Activated naive CD4-positive, alpha-beta T cell treated with Interleukin-2 at 50 U/mL for 16 hours (primary cell): ENCODE results near the gene BTBD10.

ENCODE experiments used
- DNase-seq: peaks from one replicate; pipeline ENCODE4 v3.0.0-alpha.2; 2020

The BTBD10 gene

GRCh38 chr11:13367115-13367514 lies 95.9 kb downstream of the BTBD10 start:
- no peak for DNase-seq

GRCh38 chr11:13366266-13367026 lies 96.6 kb downstream of the BTBD10 start:
- no peak for DNase-seq

- DNase-seq: no peak
Observed at GRCh38 chr11:13364388-13364787, 98.6 kb downstream of the BTBD10 start.

- no peak for DNase-seq
Observed at GRCh38 chr11:13362596-13363109, 100.4 kb downstream of the BTBD10 start.

GRCh38 chr11:13358596-13359270 lies 104.3 kb downstream of the BTBD10 start:
- no peak for DNase-seq

GRCh38 chr11:13357232-13357631 lies 105.8 kb downstream of the BTBD10 start:
- DNase-seq: no peak

GRCh38 chr11:13355191-13355590 lies 107.8 kb downstream of the BTBD10 start:
- DNase-seq: no peak

- no peak for DNase-seq
Observed at GRCh38 chr11:13354335-13354734, 108.7 kb downstream of the BTBD10 start.

- DNase-seq: no peak
Observed at GRCh38 chr11:13352711-13353110, 110.3 kb downstream of the BTBD10 start.

GRCh38 chr11:13349581-13349980 lies 113.4 kb downstream of the BTBD10 start:
- DNase-seq: no peak

GRCh38 chr11:13349046-13349445 lies 114.0 kb downstream of the BTBD10 start:
- no peak for DNase-seq

- DNase-seq: no peak
Observed at GRCh38 chr11:13348305-13348704, 114.7 kb downstream of the BTBD10 start.

- no peak for DNase-seq
Observed at GRCh38 chr11:13347901-13348300, 115.1 kb downstream of the BTBD10 start.

GRCh38 chr11:13346470-13346869 lies 116.6 kb downstream of the BTBD10 start:
- DNase-seq: no peak

- no peak for DNase-seq
Observed at GRCh38 chr11:13344818-13345217, 118.2 kb downstream of the BTBD10 start.

- peak; percentile 76 for DNase-seq
Observed at GRCh38 chr11:13343931-13344717, 118.9 kb downstream of the BTBD10 start.

GRCh38 chr11:13343067-13343466 lies 120.0 kb downstream of the BTBD10 start:
- no peak for DNase-seq

- DNase-seq: no peak
Observed at GRCh38 chr11:13341026-13341425, 122.0 kb downstream of the BTBD10 start.

GRCh38 chr11:13339195-13340153 lies 123.5 kb downstream of the BTBD10 start:
- DNase-seq: peak; percentile 20

GRCh38 chr11:13338427-13339069 lies 124.5 kb downstream of the BTBD10 start:
- DNase-seq: peak; percentile 37

- DNase-seq: no peak
Observed at GRCh38 chr11:13338019-13338426, 125.0 kb downstream of the BTBD10 start.
